H1 (cell line): ENCODE results near the gene AANAT. TPM values are rescaled to one million over a fixed set of nuclear protein-coding genes. Genes with fewer than 3 reads are reported as not detected.

ENCODE experiments used
- CTCF ChIA-PET: fragments of 300-600 bp; sonication (Branson Sonifier 250); formaldehyde crosslinking; loops from one replicate; lab custom pipeline; 2021; ENCODE audit not compliant: partially characterized antibody; lab: Charles Lee
- POLR2A ChIA-PET: fragments of 300-600 bp; sonication (Branson Sonifier 250); formaldehyde crosslinking; loops from one replicate; lab custom pipeline; 2021; ENCODE audit warnings: inconsistent platforms; ENCODE audit not compliant: partially characterized antibody; lab: Charles Lee
- DNase-seq, 2 experiments: peaks; one replicate each; pipeline versions ENCODE4 v3.0.0 to v3.0.0-alpha.2; 2010 to 2022; ENCODE audit warnings: low spot score in 2 of 2, low read depth in 1 of 2, mixed read lengths in 1 of 2
- FAIRE-seq: peaks from 2 replicates; lab custom pipeline; 2011; peaks lifted over from hg19 to GRCh38; lab: Jason Lieb, UNC
- H2AFZ ChIP-seq: 2 replicates; pipeline ENCODE4 v1.8.1; 2012; ENCODE audit warnings: low read length, inconsistent platforms
- H2AK5ac ChIP-seq: 2 replicates; pipeline ENCODE4 v1.6.1; 2013; ENCODE audit warnings: low read depth, low read length
- H2BK120ac ChIP-seq: replicated peaks from 2 replicates; pipeline ENCODE3; 2013; ENCODE audit warnings: low read depth, low read length, inconsistent platforms
- H2BK12ac ChIP-seq: 2 replicates; pipeline ENCODE4 v1.6.1; 2013; ENCODE audit warnings: low read depth, low read length
- H2BK15ac ChIP-seq: 2 replicates; pipeline ENCODE4 v1.6.1; 2013; ENCODE audit warnings: low read length
- H2BK20ac ChIP-seq: 2 replicates; pipeline ENCODE4 v1.6.1; 2013; ENCODE audit warnings: low read length
- H2BK5ac ChIP-seq: 2 replicates; pipeline ENCODE4 v1.6.1; 2013; ENCODE audit warnings: low read depth, low read length
- H3K14ac ChIP-seq: 2 replicates; pipeline ENCODE4 v1.6.1; 2013; ENCODE audit warnings: inconsistent platforms; ENCODE audit not compliant: insufficient read length
- H3K18ac ChIP-seq: 2 replicates; pipeline ENCODE4 v1.6.1; 2013; ENCODE audit warnings: low read length; ENCODE audit errors: extremely low read depth
- H3K23ac ChIP-seq: 2 replicates; pipeline ENCODE4 v1.6.1; 2013; ENCODE audit warnings: inconsistent platforms; ENCODE audit not compliant: insufficient read length
- H3K23me2 ChIP-seq: 2 replicates; pipeline ENCODE4 v1.6.1; 2013; ENCODE audit warnings: low read depth, low read length
- H3K27ac ChIP-seq: 2 replicates; pipeline ENCODE4 v1.6.1; 2011; ENCODE audit warnings: low read depth, low read length, inconsistent platforms
- H3K27me3 ChIP-seq, 4 experiments: replicated peaks in 1 of 4; 1 replicate in 1 of 4; 2 replicates in 3 of 4; pipeline versions ENCODE4 v1.6.1 to v1.8.1; 2011 to 2013; ENCODE audit warnings: low read length in 3 of 4, mild to moderate bottlenecking in 3 of 4, inconsistent platforms in 2 of 4, mixed read lengths in 2 of 4, moderate library complexity in 1 of 4; ENCODE audit not compliant: control insufficient read depth in 3 of 4, insufficient read depth in 3 of 4; ENCODE audit errors: extremely low read depth in 1 of 4
- H3K36me3 ChIP-seq, 4 experiments: 2 replicates each; pipeline versions ENCODE4 v1.6.1 to v1.8.1; 2011 to 2013; ENCODE audit warnings: mild to moderate bottlenecking in 4 of 4, low read length in 3 of 4, moderate library complexity in 2 of 4, control low read depth in 1 of 4, inconsistent platforms in 1 of 4; ENCODE audit not compliant: insufficient read depth in 4 of 4, control insufficient read depth in 2 of 4
- H3K4ac ChIP-seq: replicated peaks from 2 replicates; pipeline ENCODE3; 2013; ENCODE audit warnings: low read length, low read depth, mixed read lengths, inconsistent platforms; ENCODE audit not compliant: insufficient read length
- H3K4me1 ChIP-seq, 4 experiments: replicated peaks in 1 of 4; 1 replicate in 1 of 4; 2 replicates in 3 of 4; pipeline versions ENCODE4 v1.6.1 to v1.8.1; 2011 to 2013; ENCODE audit warnings: low read length in 3 of 4, inconsistent platforms in 2 of 4, mixed read lengths in 1 of 4; ENCODE audit not compliant: insufficient read depth in 4 of 4, control insufficient read depth in 3 of 4
- H3K4me2 ChIP-seq, 2 experiments: 2 replicates each; pipeline versions ENCODE4 v1.6.1 to v1.8.1; 2011 to 2013; ENCODE audit warnings: low read depth in 2 of 2, low read length in 2 of 2, control low read depth in 1 of 2, inconsistent platforms in 1 of 2, mild to moderate bottlenecking in 1 of 2; ENCODE audit not compliant: insufficient read depth in 1 of 2
- H3K4me3 ChIP-seq, 4 experiments: fragments of 200-600, 300-600 bp in 1 of 4; sonication (generic), shearing (Covaris generic), sonication (Bioruptor Twin) in 1 of 4; 2 replicates each; pipeline versions ENCODE4 v1.5.1 to v1.8.1; 2011 to 2016; ENCODE audit warnings: low read length in 4 of 4, low read depth in 3 of 4, control low read depth in 2 of 4, inconsistent platforms in 2 of 4, mild to moderate bottlenecking in 2 of 4, mixed read lengths in 1 of 4, moderate library complexity in 1 of 4; ENCODE audit not compliant: insufficient read depth in 2 of 4; ENCODE audit errors: extremely low read depth in 1 of 4
- H3K56ac ChIP-seq: replicated peaks from 2 replicates; pipeline ENCODE3; 2013; ENCODE audit warnings: low read depth, mild to moderate bottlenecking, mixed read lengths, low read length, inconsistent platforms; ENCODE audit not compliant: insufficient read length
- H3K79me1 ChIP-seq: 2 replicates; pipeline ENCODE4 v1.6.1; 2013; ENCODE audit warnings: low read depth, low read length, control low read depth
- H3K79me2 ChIP-seq, 2 experiments: 2 replicates each; pipeline versions ENCODE4 v1.6.1 to v1.8.1; 2012 to 2013; ENCODE audit warnings: low read length in 2 of 2, mild to moderate bottlenecking in 2 of 2, inconsistent platforms in 1 of 2; ENCODE audit not compliant: insufficient read depth in 2 of 2, control insufficient read depth in 1 of 2
- H3K9ac ChIP-seq, 4 experiments: replicated peaks in 1 of 4; 1 replicate in 1 of 4; 2 replicates in 3 of 4; pipeline versions ENCODE4 v1.6.1 to v1.8.1; 2011 to 2013; ENCODE audit warnings: low read depth in 3 of 4, low read length in 3 of 4, control low read depth in 2 of 4, mild to moderate bottlenecking in 2 of 4, moderate library complexity in 2 of 4, inconsistent platforms in 1 of 4; ENCODE audit errors: extremely low read depth in 1 of 4
- H3K9me3 ChIP-seq, 2 experiments: 2 replicates each; pipeline versions ENCODE4 v1.6.1 to v1.8.1; 2012 to 2013; ENCODE audit warnings: mild to moderate bottlenecking in 2 of 2, moderate library complexity in 2 of 2, control low read depth in 1 of 2, inconsistent platforms in 1 of 2, low read depth in 1 of 2, low read length in 1 of 2, mixed read lengths in 1 of 2; ENCODE audit not compliant: insufficient read depth in 2 of 2
- H4K20me1 ChIP-seq, 2 experiments: replicated peaks in 1 of 2; 2 replicates each; pipeline versions ENCODE3 to v1.8.1; 2011 to 2013; ENCODE audit warnings: inconsistent platforms in 2 of 2, low read length in 2 of 2, mild to moderate bottlenecking in 1 of 2; ENCODE audit not compliant: insufficient read depth in 2 of 2, control insufficient read depth in 1 of 2
- H4K5ac ChIP-seq: 2 replicates; pipeline ENCODE4 v1.6.1; 2013; ENCODE audit warnings: low read length, low read depth, mixed read lengths, inconsistent platforms; ENCODE audit not compliant: insufficient read length
- H4K8ac ChIP-seq: 2 replicates; pipeline ENCODE4 v1.8.0; 2013; ENCODE audit warnings: mild to moderate bottlenecking, moderate library complexity, low read length, inconsistent platforms; ENCODE audit not compliant: insufficient read depth; ENCODE audit errors: extremely low read depth
- H4K91ac ChIP-seq: replicated peaks from 2 replicates; pipeline ENCODE3; 2013; ENCODE audit warnings: low read length, mixed read lengths, inconsistent platforms; ENCODE audit not compliant: insufficient read length
- GTF2F1 ChIP-seq: IDR thresholded peaks from 2 replicates; pipeline ENCODE4 v1.6.1; 2012; ENCODE audit warnings: low read depth, low read length, improper control_type of control experiment, borderline replicate concordance
- RAD21 ChIP-seq, 2 experiments: IDR thresholded peaks in 1 of 2; conservative IDR thresholded peaks in 1 of 2; 2 replicates each; pipeline ENCODE4 v1.6.1; 2011; ENCODE audit warnings: low read depth in 2 of 2, low read length in 2 of 2, improper control_type of control experiment in 1 of 2, inconsistent platforms in 1 of 2, mild to moderate bottlenecking in 1 of 2, moderate library complexity in 1 of 2
- SIN3A ChIP-seq, 2 experiments: IDR thresholded peaks in 1 of 2; conservative IDR thresholded peaks in 1 of 2; 2 replicates each; pipeline ENCODE4 v1.6.1; 2011 to 2012; ENCODE audit warnings: low read length in 2 of 2, improper control_type of control experiment in 1 of 2, low read depth in 1 of 2, mild to moderate bottlenecking in 1 of 2
- WGBS, 2 experiments: shearing (Covaris generic) in 1 of 2; methylation state at CpG; one replicate each; pipeline versions ENCODE4 v1.1.6 to v1.1.7; 2013 to 2015; ENCODE audit warnings: low lambda C conversion rate in 2 of 2, mixed read lengths in 2 of 2, inconsistent platforms in 1 of 2, low coverage in 1 of 2, missing lambda C conversion rate in 1 of 2; ENCODE audit not compliant: insufficient replicate concordance in 2 of 2, insufficient coverage in 1 of 2, insufficient read length in 1 of 2; ENCODE audit errors: extremely low coverage in 1 of 2, missing lambda C conversion rate in 1 of 2; 5-methylcytosine and 5-hydroxymethylcytosine counted together
- polyA plus RNA-seq, 7 experiments: library from polyadenylated mRNA; depleted of rRNA in 3 of 7; stranded (reverse) in 5 of 7; unstranded in 2 of 7; fragments of >200 nt in 5 of 7; fragments of 200-250 nt in 2 of 7; gene quantifications; 1 replicate in 5 of 7; 2 replicates in 1 of 7; 4 replicates in 1 of 7; pipeline versions ENCODE4 v1.2.1 to v1.2.3, GENCODE V29; 2011 to 2013; ENCODE audit warnings: missing spikeins in 2 of 7, mixed read lengths in 2 of 7
- total RNA-seq: library from RNA; stranded (reverse); fragmentation: NEBNext Ultra II Directional; extraction: Animal tissue kit (Norgen Biotek cat#: 25700); gene quantifications from 2 replicates; pipeline ENCODE4 v1.2.1, GENCODE V29; 2021

Gene AANAT
- total and polyA plus RNA-seq, 2 of the 8 experiments (the other 6 are each of a cell fraction or from before 2014, with no cell fraction given): 0.53 TPM; not detected in 1

DNA sequence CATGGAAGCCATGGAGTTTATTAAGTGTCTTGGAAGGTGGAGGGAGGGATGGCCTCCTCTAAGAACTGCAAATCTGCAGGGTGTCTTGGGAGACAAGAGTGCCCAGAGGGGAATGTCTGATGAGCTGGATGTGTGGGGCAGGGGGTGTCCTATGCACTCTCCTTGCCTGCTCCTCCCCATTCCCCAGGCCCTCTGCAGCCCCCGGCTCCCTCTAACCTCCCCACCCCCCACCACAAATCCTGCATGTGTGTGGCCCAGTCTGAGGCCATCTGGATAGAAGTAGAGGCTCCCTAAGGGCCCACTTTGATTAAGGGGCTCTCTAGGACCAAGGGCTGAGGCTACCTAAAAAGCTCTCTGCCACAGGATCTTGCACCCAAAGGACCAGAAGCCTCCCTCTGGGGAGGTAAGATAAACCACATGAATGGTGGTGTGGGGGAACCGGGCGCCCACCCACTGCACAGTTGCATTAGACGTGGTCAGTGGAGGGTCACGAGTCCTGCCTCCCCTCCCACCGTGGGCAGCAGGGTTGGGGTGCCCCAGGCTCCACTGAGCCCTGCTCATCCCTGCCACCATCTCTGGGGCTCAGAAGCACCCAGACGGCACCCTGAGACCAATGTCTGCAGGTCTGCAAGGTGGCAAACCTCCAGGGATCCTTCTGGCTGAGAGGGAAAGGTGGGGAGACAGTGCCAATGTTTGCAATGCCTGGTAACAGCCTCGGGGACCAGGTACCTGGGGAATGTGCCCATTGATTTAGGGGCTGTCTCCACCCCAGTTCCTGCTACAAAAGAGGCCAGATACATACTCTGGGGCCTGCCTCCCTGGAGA lies 618 bp downstream of the AANAT start:
- Histone ChIP-seq H3K56ac (no peak overlapping the region), H4K5ac (no peak overlapping the region), H3K18ac (no peak overlapping the region), H2AFZ (no peak overlapping the region), H3K23me2 (no peaks in the 10 kb centered on the region), H3K23ac (no peak overlapping the region), H3K79me1 (no peaks in the 10 kb centered on the region), H3K9ac (no peak overlapping the region), H3K27me3 (no peaks in the 10 kb centered on the region), H3K14ac (no peak overlapping the region), H4K20me1 (peaks cover 0 to 3% of the 10 kb centered on the region in 2 experiments), H3K27ac (no peak overlapping the region), H2AK5ac (no peak overlapping the region), H3K4me1 (peaks cover 0 to 9% (median 0%) of the 10 kb centered on the region in 4 experiments; a peak in 2 of 7 replicates), H3K9me3 (no peaks in the 10 kb centered on the region), H2BK12ac (no peak overlapping the region), H3K36me3 (peaks cover 0 to 10% (median 0%) of the 10 kb centered on the region in 4 experiments; a peak in 2 of 8 replicates), H4K8ac (peak overlapping the region; percentile 12), H3K4me3 (no peak overlapping the region), H2BK5ac (no peak overlapping the region; the same call in 1 of the 2 replicates), H3K4ac (no peak overlapping the region), H2BK20ac (0 out of 2 replicates have a peak overlapping the region, but pooled peaks have one; percentile 18), H2BK15ac (no peak overlapping the region), H3K4me2 (no peak overlapping the region), H4K91ac (no peak overlapping the region), H2BK120ac (no peak overlapping the region), H3K79me2 (no peaks in the 10 kb centered on the region)
- WGBS, 2 experiments: 90% methylated on average over 8 of the region's 8 CpGs; no CpG with 5 or more reads in 1 of the 2 experiments
- CTCF ChIA-PET: interaction anchor here (0.9 to 15.6 kb wide), 13 partner anchors 9 to 218 kb away, joined by 3 to 446 read pairs (median 9); partner anchors contain the start of genes RHBDF2 and UBE2O
- DNase-seq: no peak
- POLR2A ChIA-PET: interaction anchor here (0.7 to 2.2 kb wide), 5 partner anchors 9 to 688 kb away, joined by 4 to 11 read pairs (median 4); no protein-coding TSS in a partner anchor
- no peak for FAIRE-seq
- TF ChIP-seq RAD21 (IDR thresholded peaks at IDR 0.05 in 1 of 2, conservative IDR thresholded peaks at IDR 0.05 in 1 of 2; ENCODE audit: low read depth in 2 of 2, low read length in 2 of 2): no peak
- TF ChIP-seq GTF2F1: no peak
- no peak for TF ChIP-seq SIN3A (conservative IDR thresholded peaks at IDR 0.05 in 1 of 2, IDR thresholded peaks at IDR 0.05 in 1 of 2; ENCODE audit: low read depth in 1 of 2, low read length in 2 of 2)
